CD4-positive, alpha-beta T cell (primary cell): ENCODE data around the gene C5orf63. TPM values are rescaled to one million over a fixed set of nuclear protein-coding genes. Genes with fewer than 3 reads are reported as not detected.
A peak's percentile ranks its signal among the peaks of the same experiment; 100 is the strongest.

ENCODE experiments used
- ATAC-seq: fragments of 200-7000 bp; cut with Tn5 transposase; one replicate; pipeline ENCODE4 v1.10.0; 2022; ENCODE audit warnings: mild to moderate bottlenecking; ENCODE audit not compliant: poor library complexity
- CTCF ChIA-PET: fragments of 350-600 bp; sonication (Branson Sonifier 250); formaldehyde crosslinking; loops from one replicate; lab custom pipeline; 2021; ENCODE audit warnings: antibody characterized with exemption, inconsistent platforms; lab: Charles Lee
- POLR2A ChIA-PET: fragments of 350-600 bp; sonication (Branson Sonifier 250); formaldehyde crosslinking; loops from one replicate; lab custom pipeline; 2021; ENCODE audit warnings: antibody characterized with exemption, inconsistent platforms; lab: Charles Lee
- DNase-seq, 14 experiments: peaks; one replicate each; pipeline ENCODE4 v3.0.0-alpha.2; 2013 to 2020; ENCODE audit warnings: mixed read lengths in 2 of 14
- H3K27ac ChIP-seq, 2 donors: one replicate each; pipeline versions ENCODE4 v1.5.1 to v1.7.0; 2013; ENCODE audit warnings: low read length in 2 of 2, low read depth in 1 of 2, mild to moderate bottlenecking in 1 of 2
- H3K27me3 ChIP-seq, 2 experiments: 1 replicate in 1 of 2; 2 replicates in 1 of 2; pipeline versions ENCODE4 v1.6.1 to v1.7.0; 2013; ENCODE audit warnings: low read length in 2 of 2, control low read depth in 1 of 2, mild to moderate bottlenecking in 1 of 2, moderate library complexity in 1 of 2; ENCODE audit not compliant: insufficient read depth in 2 of 2, control insufficient read depth in 1 of 2
- H3K36me3 ChIP-seq: one replicate; pipeline ENCODE4 v1.6.1; 2013; ENCODE audit warnings: low read length, control low read depth; ENCODE audit not compliant: insufficient read depth
- H3K4me1 ChIP-seq: one replicate; pipeline ENCODE4 v1.6.1; 2013; ENCODE audit warnings: low read length, control low read depth; ENCODE audit not compliant: insufficient read depth
- H3K4me3 ChIP-seq: one replicate; pipeline ENCODE4 v1.5.1; 2013; ENCODE audit warnings: mild to moderate bottlenecking, low read length, moderate library complexity
- H3K9me3 ChIP-seq, 2 experiments: 1 replicate in 1 of 2; 2 replicates in 1 of 2; pipeline versions ENCODE4 v1.6.1 to v1.7.0; 2013; ENCODE audit warnings: low read length in 2 of 2, mild to moderate bottlenecking in 2 of 2, control low read depth in 1 of 2, moderate library complexity in 1 of 2; ENCODE audit not compliant: control insufficient read depth in 1 of 2, insufficient read depth in 1 of 2
- H3K27ac Mint-ChIP-seq: one replicate; pipeline ENCODE4 v1.8.0; 2020; ENCODE audit warnings: mixed read lengths
- H3K27me3 Mint-ChIP-seq: one replicate; pipeline ENCODE4 v1.8.0; 2021; ENCODE audit warnings: mixed read lengths
- H3K36me3 Mint-ChIP-seq: one replicate; pipeline ENCODE4 v1.8.0; 2021; ENCODE audit warnings: low read depth, mixed read lengths
- H3K4me1 Mint-ChIP-seq: one replicate; pipeline ENCODE4 v1.8.0; 2021; ENCODE audit warnings: low read depth, mixed read lengths
- H3K4me3 Mint-ChIP-seq: one replicate; pipeline ENCODE4 v1.8.0; 2020; ENCODE audit warnings: mild to moderate bottlenecking, mixed read lengths
- H3K9me3 Mint-ChIP-seq: one replicate; pipeline ENCODE4 v1.8.0; 2020; ENCODE audit warnings: mixed read lengths
- CTCF ChIP-seq: fragments of 200-600 bp; IDR thresholded peaks from one replicate; pipeline ENCODE4 v1.8.0; 2022; ENCODE audit warnings: antibody characterized with exemption, mild to moderate bottlenecking
- intact Hi-C, 2 experiments: fragments of 100-400 bp; cut with DNase I in 1 of 2; cut with micrococcal nuclease in 1 of 2; formaldehyde crosslinking; loops; one replicate each; pipeline versions ENCODE4 v1.15.1 to v1.9.0; 2023 to 2025; cut with DNase I, micrococcal nuclease
- total RNA-seq, 174 experiments: library from RNA in 2 of 174; stranded (reverse) in 2 of 174; gene quantifications; one replicate each; pipeline ENCODE4 v1.2.3 and lab custom pipeline; 2021 to 2026

The C5orf63 gene
- total RNA-seq, 2 experiments from 2014 or later: 5.1 to 5.7 TPM

GRCh38 chr5:127011961-127012644, 61.2 kb downstream of the C5orf63 start:
- ATAC-seq: no peak
- ChIA-PET CTCF (no interaction called here), POLR2A (interaction anchor here (0.6 to 0.9 kb wide), 2 partner anchors 8 to 11 kb away, joined by 3 read pairs; no protein-coding TSS in a partner anchor)
- no peak overlapping the region for H3K27ac Mint-ChIP-seq
- no peaks in the 10 kb centered on the region for H3K9me3 Mint-ChIP-seq
- Histone ChIP-seq H3K27ac (no peak overlapping the region), H3K9me3 (no peaks in the 10 kb centered on the region), H3K27me3 (no peaks in the 10 kb centered on the region), H3K4me3 (no peak overlapping the region), H3K36me3 (no peaks in the 10 kb centered on the region), H3K4me1 (peaks cover 3% of the 10 kb centered on the region)
- no peak overlapping the region for H3K4me3 Mint-ChIP-seq
- DNase-seq: peak in 2 of 14 experiments; percentile 18 to 27
- intact Hi-C loops: no loop called here
- TF ChIP-seq CTCF: no peak
- peaks cover 32% of the 10 kb centered on the region for H3K4me1 Mint-ChIP-seq
- no peaks in the 10 kb centered on the region for H3K27me3 Mint-ChIP-seq
- no peaks in the 10 kb centered on the region for H3K36me3 Mint-ChIP-seq

- Histone ChIP-seq H3K27me3 (no peaks in the 10 kb centered on the region), H3K9me3 (no peaks in the 10 kb centered on the region), H3K36me3 (no peaks in the 10 kb centered on the region), H3K4me1 (peaks cover 3% of the 10 kb centered on the region), H3K27ac (no peak overlapping the region), H3K4me3 (no peak overlapping the region)
- no peak for TF ChIP-seq CTCF
- intact Hi-C loops: no loop called here
- Mint-ChIP-seq H3K27me3 (no peaks in the 10 kb centered on the region), H3K4me3 (no peak overlapping the region), H3K4me1 (peaks cover 38% of the 10 kb centered on the region), H3K9me3 (no peaks in the 10 kb centered on the region), H3K36me3 (no peaks in the 10 kb centered on the region), H3K27ac (no peak overlapping the region)
- POLR2A ChIA-PET: no interaction called here
- ATAC-seq: no peak
- DNase-seq: no peak
- CTCF ChIA-PET: no interaction called here
Observed at GRCh38 chr5:127011153-127011552, 62.1 kb downstream of the C5orf63 start.

- ChIA-PET POLR2A (no interaction called here), CTCF (no interaction called here)
- Mint-ChIP-seq H3K27ac (no peak overlapping the region), H3K9me3 (no peaks in the 10 kb centered on the region), H3K4me3 (no peak overlapping the region), H3K36me3 (no peaks in the 10 kb centered on the region), H3K27me3 (no peaks in the 10 kb centered on the region), H3K4me1 (peaks cover 38% of the 10 kb centered on the region)
- ATAC-seq (no peak), DNase-seq (no peak)
- peaks cover 3% of the 10 kb centered on the region for H3K4me1 ChIP-seq
- H3K9me3 ChIP-seq: no peaks in the 10 kb centered on the region
- no peaks in the 10 kb centered on the region for H3K36me3 ChIP-seq
- intact Hi-C loops: no loop called here
- TF ChIP-seq CTCF: no peak
- H3K27me3 ChIP-seq: no peaks in the 10 kb centered on the region
- no peak overlapping the region for H3K4me3 ChIP-seq
- no peak overlapping the region for H3K27ac ChIP-seq
Observed at GRCh38 chr5:127010362-127010761, 62.9 kb downstream of the C5orf63 start.
